A673 (cell line): Measurements from ENCODE around the gene ANGEL2.

ENCODE experiments used
- EZH2 ChIP-seq: fragments of 200-600 bp; sonication (generic); IDR thresholded peaks from 2 replicates; pipeline ENCODE4 v1.6.1; 2017; ENCODE audit warnings: borderline replicate concordance, low read depth, mild to moderate bottlenecking, mixed read lengths, antibody characterized with exemption, low read length; ENCODE audit not compliant: poor library complexity, severe bottlenecking
- TF ChIP-seq, protein P1 (sequence below): fragments of 300-800, 200-600 bp; sonication (generic); conservative IDR thresholded peaks from 2 replicates; pipeline ENCODE4 v1.5.1; 2017; ENCODE audit warnings: low read depth, mild to moderate bottlenecking, antibody characterized with exemption, low read length, moderate library complexity, mixed read lengths

DNA sequence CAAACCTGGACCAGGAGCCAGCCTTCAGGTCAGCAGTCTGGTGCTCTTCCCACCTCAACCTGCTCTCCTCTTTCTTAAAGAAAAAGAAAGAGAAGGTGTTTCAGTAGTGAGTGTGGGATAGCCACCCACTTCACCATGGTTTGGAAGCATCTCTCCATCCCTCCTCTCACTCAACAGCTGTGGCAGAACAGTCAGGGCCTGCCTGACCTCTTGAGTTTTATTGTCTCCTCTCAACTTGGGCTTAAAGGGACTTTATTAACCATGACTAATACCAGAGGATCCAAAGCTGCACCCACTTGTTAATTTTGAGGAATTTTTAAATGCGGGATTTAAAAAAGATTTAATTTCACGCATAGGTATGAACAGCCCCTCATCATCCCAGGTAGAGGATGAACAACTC, 65.9 kb downstream of the ANGEL2 start:
- TF ChIP-seq, protein P1, sequence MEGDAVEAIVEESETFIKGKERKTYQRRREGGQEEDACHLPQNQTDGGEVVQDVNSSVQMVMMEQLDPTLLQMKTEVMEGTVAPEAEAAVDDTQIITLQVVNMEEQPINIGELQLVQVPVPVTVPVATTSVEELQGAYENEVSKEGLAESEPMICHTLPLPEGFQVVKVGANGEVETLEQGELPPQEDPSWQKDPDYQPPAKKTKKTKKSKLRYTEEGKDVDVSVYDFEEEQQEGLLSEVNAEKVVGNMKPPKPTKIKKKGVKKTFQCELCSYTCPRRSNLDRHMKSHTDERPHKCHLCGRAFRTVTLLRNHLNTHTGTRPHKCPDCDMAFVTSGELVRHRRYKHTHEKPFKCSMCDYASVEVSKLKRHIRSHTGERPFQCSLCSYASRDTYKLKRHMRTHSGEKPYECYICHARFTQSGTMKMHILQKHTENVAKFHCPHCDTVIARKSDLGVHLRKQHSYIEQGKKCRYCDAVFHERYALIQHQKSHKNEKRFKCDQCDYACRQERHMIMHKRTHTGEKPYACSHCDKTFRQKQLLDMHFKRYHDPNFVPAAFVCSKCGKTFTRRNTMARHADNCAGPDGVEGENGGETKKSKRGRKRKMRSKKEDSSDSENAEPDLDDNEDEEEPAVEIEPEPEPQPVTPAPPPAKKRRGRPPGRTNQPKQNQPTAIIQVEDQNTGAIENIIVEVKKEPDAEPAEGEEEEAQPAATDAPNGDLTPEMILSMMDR, result no peak
- no peak for TF ChIP-seq EZH2
